Brain microvascular endothelial cell (primary cell): ENCODE measurements around the gene RBM8A.

ENCODE experiments used
- DNase-seq: peaks from one replicate; pipeline ENCODE4 v3.0.0-alpha.2; 2020
- H3K27ac ChIP-seq: fragments of 250-450 bp; sonication (Bioruptor Pico); 2 replicates; pipeline ENCODE4 v1.5.1; 2020; ENCODE audit warnings: mild to moderate bottlenecking, moderate library complexity
- H3K27me3 ChIP-seq: fragments of 250-450 bp; sonication (Bioruptor Pico); replicated peaks from 2 replicates; pipeline ENCODE4 v1.5.1; 2020; ENCODE audit warnings: mild to moderate bottlenecking
- H3K36me3 ChIP-seq: fragments of 250-450 bp; sonication (Bioruptor Pico); replicated peaks from 2 replicates; pipeline ENCODE4 v1.5.1; 2020; ENCODE audit warnings: mild to moderate bottlenecking
- H3K4me3 ChIP-seq: 2 replicates; pipeline ENCODE4 v1.5.1; 2011; ENCODE audit warnings: low read depth, mild to moderate bottlenecking, control low read depth, low read length, moderate library complexity
- CTCF ChIP-seq: IDR thresholded peaks from 2 replicates; pipeline ENCODE4 v1.5.1; 2011; ENCODE audit warnings: low read depth, mild to moderate bottlenecking, moderate library complexity, low read length, control low read depth, inconsistent platforms; ENCODE audit errors: missing control alignments
- in situ Hi-C: cut with HindIII; loops from 2 replicates; pipeline ENCODE4 v1.10.0; 2017; ENCODE audit warnings: low sequenced_read_pairs, low pct_ligation_motif_present

RBM8A gene

GRCh38 chr1:145927063-145927886 lies at the start of gene RBM8A:
Gene RBM8A, minus strand, starts transcription at chr1:145927484. Its CDS starts 58 bp downstream, at chr1:145927426.
- DNase-seq: peak; percentile 98
- TF ChIP-seq CTCF: peak; percentile 79
- H3K4me3 ChIP-seq: peak within 1 kb of the TSS; percentile 74
- no peaks in the 10 kb centered on the region for H3K27me3 ChIP-seq
- H3K27ac ChIP-seq: peak within 1 kb of the TSS; percentile 87
- in situ Hi-C loops: no loop called here
- H3K36me3 ChIP-seq: peaks cover 11% of the 10 kb centered on the region

- in situ Hi-C loops: no loop called here
- Histone ChIP-seq H3K4me3 (no peak overlapping the region), H3K27me3 (no peaks in the 10 kb centered on the region), H3K27ac (no peak overlapping the region), H3K36me3 (no peaks in the 10 kb centered on the region)
- DNase-seq: no peak
- TF ChIP-seq CTCF: no peak
Measured at GRCh38 chr1:145977016-145977415, 49.7 kb upstream of the RBM8A start.

GRCh38 chr1:145975216-145975615 lies 47.9 kb upstream of the RBM8A start:
- TF ChIP-seq CTCF: no peak
- H3K27ac ChIP-seq: no peak overlapping the region
- no peaks in the 10 kb centered on the region for H3K27me3 ChIP-seq
- no peak overlapping the region for H3K4me3 ChIP-seq
- no peak for DNase-seq
- in situ Hi-C loops: no loop called here
- no peaks in the 10 kb centered on the region for H3K36me3 ChIP-seq

- no peak for DNase-seq
- no peaks in the 10 kb centered on the region for H3K27me3 ChIP-seq
- in situ Hi-C loops: no loop called here
- no peak overlapping the region for H3K27ac ChIP-seq
- H3K4me3 ChIP-seq: no peak overlapping the region
- TF ChIP-seq CTCF: no peak
- H3K36me3 ChIP-seq: no peaks in the 10 kb centered on the region
Measured at GRCh38 chr1:145974721-145975120, 47.4 kb upstream of the RBM8A start.

GRCh38 chr1:145972580-145972979 lies 45.3 kb upstream of the RBM8A start:
- Histone ChIP-seq H3K36me3 (no peaks in the 10 kb centered on the region), H3K4me3 (no peak overlapping the region), H3K27me3 (no peaks in the 10 kb centered on the region), H3K27ac (no peak overlapping the region)
- no peak for TF ChIP-seq CTCF
- in situ Hi-C loops: no loop called here
- DNase-seq: no peak

GRCh38 chr1:145967288-145967687 lies 40.0 kb upstream of the RBM8A start:
- TF ChIP-seq CTCF: no peak
- in situ Hi-C loops: no loop called here
- DNase-seq: no peak
- Histone ChIP-seq H3K4me3 (no peak overlapping the region), H3K36me3 (no peaks in the 10 kb centered on the region), H3K27me3 (no peaks in the 10 kb centered on the region), H3K27ac (no peak overlapping the region)
